Skeletal muscle tissue (tissue), 4 donors: ENCODE data around the gene TUB. TPM values are rescaled to one million over a fixed set of nuclear protein-coding genes. Genes with fewer than 3 reads are reported as not detected.

Source experiments
- H3K27ac ChIP-seq: one replicate; pipeline ENCODE4 v1.7.0; 2013; ENCODE audit warnings: mild to moderate bottlenecking, low read depth, low read length, inconsistent platforms
- H3K27me3 ChIP-seq, 3 donors: one replicate each; pipeline ENCODE4 v1.7.0; 2013; ENCODE audit warnings: low read length in 3 of 3; ENCODE audit not compliant: control insufficient read depth in 3 of 3, insufficient read depth in 3 of 3
- H3K36me3 ChIP-seq, 3 donors: one replicate each; pipeline ENCODE4 v1.7.0; 2013; ENCODE audit warnings: low read length in 3 of 3; ENCODE audit not compliant: control insufficient read depth in 3 of 3, insufficient read depth in 3 of 3
- H3K4me1 ChIP-seq, 3 donors: one replicate each; pipeline ENCODE4 v1.7.0; 2013; ENCODE audit warnings: low read length in 3 of 3, mild to moderate bottlenecking in 3 of 3; ENCODE audit not compliant: control insufficient read depth in 3 of 3, insufficient read depth in 3 of 3
- H3K4me3 ChIP-seq, 3 donors: one replicate each; pipeline ENCODE4 v1.7.0; 2013; ENCODE audit warnings: low read length in 3 of 3
- H3K9ac ChIP-seq, 3 donors: one replicate each; pipeline ENCODE4 v1.7.0; 2013; ENCODE audit warnings: low read length in 3 of 3, mild to moderate bottlenecking in 3 of 3, moderate library complexity in 2 of 3, low read depth in 1 of 3
- H3K9me3 ChIP-seq, 3 donors: one replicate each; pipeline ENCODE4 v1.7.0; 2013; ENCODE audit warnings: low read length in 3 of 3; ENCODE audit not compliant: control insufficient read depth in 3 of 3
- total RNA-seq: library from RNA; depleted of rRNA; stranded (reverse); fragments of >200 nt; gene quantifications from one replicate; pipeline ENCODE4 v1.2.3, GENCODE V29; 2014
- donor health status: Osteomylitis.

The TUB gene
- total RNA-seq, 1 donor from 2014 or later: 8.9 TPM

DNA sequence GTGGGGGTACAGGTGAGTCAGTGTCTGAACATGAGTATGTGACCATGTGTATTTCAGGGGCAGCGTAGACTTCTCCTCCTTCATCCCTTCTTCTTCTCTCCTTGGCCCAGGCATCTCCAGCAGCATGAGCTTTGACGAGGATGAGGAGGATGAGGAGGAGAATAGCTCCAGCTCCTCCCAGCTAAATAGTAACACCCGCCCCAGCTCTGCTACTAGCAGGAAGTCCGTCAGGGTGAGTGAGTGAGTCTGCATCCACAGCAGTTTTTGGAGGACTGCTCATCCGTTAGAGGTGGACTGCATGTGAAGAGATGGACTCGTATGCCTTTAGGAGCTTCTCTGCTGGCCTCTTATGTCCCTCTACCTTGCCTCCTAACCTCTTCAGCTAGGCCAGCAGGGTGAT lies 15.6 kb downstream of the TUB start:
- peaks cover 8 to 18% (median 17%) of the 10 kb centered on the region in 3 donors for H3K36me3 ChIP-seq
- H3K4me1 ChIP-seq: peaks cover 3 to 9% (median 5%) of the 10 kb centered on the region in 3 donors
- no peak overlapping the region for H3K4me3 ChIP-seq
- no peak overlapping the region for H3K9ac ChIP-seq
- no peaks in the 10 kb centered on the region for H3K27me3 ChIP-seq
- H3K9me3 ChIP-seq: no peaks in the 10 kb centered on the region
- no peak overlapping the region for H3K27ac ChIP-seq

DNA sequence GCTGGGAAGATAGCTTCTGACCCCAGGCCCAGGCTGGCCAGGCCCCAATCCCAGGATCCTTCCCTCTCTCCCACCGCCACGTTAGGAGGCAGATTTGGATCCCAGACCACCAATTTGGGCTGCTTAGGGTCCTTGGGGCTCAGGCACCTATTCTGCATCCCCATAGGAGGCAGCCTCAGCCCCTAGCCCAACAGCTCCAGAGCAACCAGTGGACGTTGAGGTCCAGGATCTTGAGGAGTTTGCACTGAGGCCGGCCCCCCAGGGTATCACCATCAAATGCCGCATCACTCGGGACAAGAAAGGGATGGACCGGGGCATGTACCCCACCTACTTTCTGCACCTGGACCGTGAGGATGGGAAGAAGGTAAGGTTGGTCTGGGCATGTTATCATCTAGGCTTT lies 16.1 kb downstream of the TUB start:
- Histone ChIP-seq H3K27ac (no peak overlapping the region), H3K27me3 (no peaks in the 10 kb centered on the region), H3K9me3 (no peaks in the 10 kb centered on the region), H3K4me1 (peaks cover 3 to 9% (median 5%) of the 10 kb centered on the region in 3 donors), H3K36me3 (peaks cover 8 to 21% (median 21%) of the 10 kb centered on the region in 3 donors), H3K4me3 (no peak overlapping the region), H3K9ac (no peak overlapping the region)

DNA sequence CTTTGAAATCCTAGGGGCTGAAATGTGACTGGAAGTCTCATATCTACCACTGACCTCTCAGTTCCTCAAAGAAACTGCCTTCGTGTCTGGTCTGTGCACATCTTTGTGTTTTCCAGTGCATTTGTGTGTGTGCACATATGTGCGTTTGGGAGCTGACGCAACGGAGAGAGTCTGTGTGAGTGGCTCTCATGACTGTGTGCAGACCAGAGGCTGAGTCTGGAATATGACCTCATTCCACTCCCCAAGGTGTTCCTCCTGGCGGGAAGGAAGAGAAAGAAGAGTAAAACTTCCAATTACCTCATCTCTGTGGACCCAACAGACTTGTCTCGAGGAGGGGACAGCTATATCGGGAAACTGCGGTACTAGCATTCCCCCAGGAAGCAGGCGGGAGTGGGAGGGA lies 16.5 kb downstream of the TUB start:
- Histone ChIP-seq H3K27ac (no peak overlapping the region), H3K9me3 (no peaks in the 10 kb centered on the region), H3K4me3 (no peak overlapping the region), H3K27me3 (no peaks in the 10 kb centered on the region), H3K9ac (no peak overlapping the region), H3K36me3 (peaks cover 10 to 25% (median 25%) of the 10 kb centered on the region in 3 donors), H3K4me1 (peaks cover 1 to 7% (median 5%) of the 10 kb centered on the region in 3 donors)

DNA sequence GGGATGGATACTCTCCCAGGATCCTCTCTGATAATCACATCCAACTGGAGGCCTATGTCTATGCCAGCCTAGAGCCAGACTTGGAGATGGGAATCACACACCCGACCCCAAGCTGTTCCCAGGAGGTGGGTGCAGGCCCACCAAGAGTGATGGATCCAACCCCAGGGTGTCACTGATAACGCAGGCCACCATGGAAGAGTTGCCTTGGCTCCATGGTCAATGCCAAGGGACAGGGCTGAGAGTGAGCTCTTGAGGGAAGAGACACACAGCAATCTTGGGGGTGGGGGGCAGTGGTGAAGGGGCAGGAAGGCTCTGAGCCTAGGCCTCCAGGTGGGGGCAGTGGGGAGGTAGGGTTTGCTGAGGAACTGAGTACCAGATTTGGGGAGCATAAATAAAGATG lies 16.9 kb downstream of the TUB start:
- H3K27me3 ChIP-seq: no peaks in the 10 kb centered on the region
- H3K4me1 ChIP-seq: peaks cover 0 to 2% (median under 1%) of the 10 kb centered on the region in 3 donors
- H3K36me3 ChIP-seq: peaks cover 10 to 26% (median 26%) of the 10 kb centered on the region in 3 donors
- no peak overlapping the region for H3K4me3 ChIP-seq
- no peak overlapping the region for H3K9ac ChIP-seq
- no peaks in the 10 kb centered on the region for H3K9me3 ChIP-seq
- H3K27ac ChIP-seq: no peak overlapping the region

DNA sequence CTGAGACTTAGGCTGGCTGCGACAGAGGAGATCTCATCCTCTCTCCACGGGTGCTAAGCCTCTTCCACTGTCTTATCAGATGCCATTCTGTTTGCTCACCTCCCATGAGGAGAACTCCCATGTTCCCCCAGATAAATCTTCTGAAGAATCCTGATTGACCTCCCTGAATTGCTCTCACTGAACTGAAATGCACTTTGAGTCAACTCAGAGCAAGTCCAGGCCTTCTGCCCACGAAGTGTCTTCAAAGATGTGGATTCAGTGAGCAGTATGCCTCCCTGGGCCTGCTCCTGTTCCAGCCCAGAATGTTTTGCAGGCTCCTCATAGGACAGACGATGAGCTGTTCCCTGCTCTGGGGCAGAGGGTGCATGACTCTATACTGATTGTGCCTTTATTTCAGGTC lies 17.4 kb downstream of the TUB start:
- Histone ChIP-seq H3K9ac (no peak overlapping the region), H3K4me1 (no peaks in the 10 kb centered on the region), H3K9me3 (no peaks in the 10 kb centered on the region), H3K36me3 (peaks cover 10 to 26% (median 26%) of the 10 kb centered on the region in 3 donors), H3K27ac (no peak overlapping the region), H3K4me3 (no peak overlapping the region), H3K27me3 (no peaks in the 10 kb centered on the region)

DNA sequence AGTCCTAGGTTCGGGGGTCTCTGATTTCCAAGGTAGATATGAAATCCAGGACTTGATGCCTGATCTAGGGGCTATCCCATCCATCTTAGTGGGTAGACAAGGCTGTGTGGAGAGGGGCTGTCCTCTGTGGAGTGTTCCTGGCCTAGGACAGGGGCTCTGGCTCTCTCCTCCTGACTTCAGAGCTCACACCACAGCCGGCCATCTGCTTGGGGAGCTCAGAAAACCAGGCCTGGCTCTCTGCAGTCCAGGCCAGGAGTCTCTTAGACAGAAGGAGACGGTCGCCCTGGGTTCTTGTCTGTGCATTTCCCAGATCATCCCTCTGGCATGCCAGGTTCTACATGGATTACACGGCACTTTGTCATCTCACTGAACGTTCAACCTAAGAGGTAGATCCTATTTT lies 17.9 kb downstream of the TUB start:
- H3K4me3 ChIP-seq: no peak overlapping the region
- H3K9ac ChIP-seq: no peak overlapping the region
- H3K27ac ChIP-seq: no peak overlapping the region
- H3K9me3 ChIP-seq: no peaks in the 10 kb centered on the region
- peaks cover 10 to 26% (median 26%) of the 10 kb centered on the region in 3 donors for H3K36me3 ChIP-seq
- H3K4me1 ChIP-seq: no peaks in the 10 kb centered on the region
- H3K27me3 ChIP-seq: no peaks in the 10 kb centered on the region

DNA sequence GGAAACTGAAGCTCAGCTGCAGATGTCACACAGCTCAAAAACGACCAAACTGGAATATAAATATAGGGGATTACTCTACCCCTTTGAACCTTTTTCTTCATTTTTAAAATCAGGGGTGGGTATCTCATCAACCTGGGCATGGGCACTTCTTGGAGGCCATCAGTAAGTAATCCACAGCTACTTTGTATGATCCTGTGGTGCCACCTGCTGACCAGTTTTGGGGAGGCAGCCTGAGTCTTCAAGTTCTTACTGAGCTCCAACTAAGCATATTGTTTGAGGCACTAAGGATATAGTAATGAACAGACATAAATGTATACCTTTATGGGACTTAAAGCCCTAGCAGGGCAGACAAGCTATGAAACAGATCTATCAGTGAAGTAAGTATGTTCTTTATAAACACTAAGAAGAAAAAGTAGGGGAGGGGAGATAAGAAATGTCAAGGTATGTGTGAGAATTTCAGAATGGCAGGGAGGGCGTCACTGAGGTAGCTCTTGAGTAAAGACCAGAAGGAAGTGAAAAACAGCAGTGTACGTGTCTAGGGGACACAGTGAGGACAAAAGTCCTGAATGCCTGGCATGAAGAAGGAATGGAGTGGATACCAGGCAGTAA lies 18.4 kb downstream of the TUB start:
- no peaks in the 10 kb centered on the region for H3K9me3 ChIP-seq
- peaks cover 10 to 29% (median 22%) of the 10 kb centered on the region in 3 donors for H3K36me3 ChIP-seq
- no peaks in the 10 kb centered on the region for H3K27me3 ChIP-seq
- no peaks in the 10 kb centered on the region for H3K4me1 ChIP-seq
- no peak overlapping the region for H3K9ac ChIP-seq
- H3K27ac ChIP-seq: no peak overlapping the region
- no peak overlapping the region for H3K4me3 ChIP-seq

DNA sequence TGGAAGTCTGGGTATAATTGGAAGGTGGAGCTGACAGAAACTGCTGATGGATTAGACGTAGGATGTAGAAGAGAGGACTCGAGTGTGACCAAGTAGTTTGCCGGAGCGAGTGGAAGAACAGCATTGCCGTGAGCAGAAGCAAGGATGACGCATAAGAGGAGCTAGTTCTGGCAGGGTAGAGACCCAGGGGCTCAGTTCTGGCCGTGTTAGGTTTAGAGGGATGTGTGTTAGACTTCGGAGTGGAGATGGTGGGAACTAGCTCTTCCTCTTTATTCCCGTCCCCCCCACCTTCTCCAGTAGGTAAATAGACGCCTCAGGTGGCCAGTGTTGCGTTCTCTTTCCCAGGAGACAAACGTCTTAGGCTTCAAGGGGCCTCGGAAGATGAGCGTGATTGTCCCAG lies 19.1 kb downstream of the TUB start:
- no peak overlapping the region for H3K9ac ChIP-seq
- H3K9me3 ChIP-seq: no peaks in the 10 kb centered on the region
- no peak overlapping the region for H3K4me3 ChIP-seq
- peaks cover 10 to 29% (median 16%) of the 10 kb centered on the region in 3 donors for H3K36me3 ChIP-seq
- H3K27ac ChIP-seq: no peak overlapping the region
- H3K27me3 ChIP-seq: no peaks in the 10 kb centered on the region
- H3K4me1 ChIP-seq: no peaks in the 10 kb centered on the region

DNA sequence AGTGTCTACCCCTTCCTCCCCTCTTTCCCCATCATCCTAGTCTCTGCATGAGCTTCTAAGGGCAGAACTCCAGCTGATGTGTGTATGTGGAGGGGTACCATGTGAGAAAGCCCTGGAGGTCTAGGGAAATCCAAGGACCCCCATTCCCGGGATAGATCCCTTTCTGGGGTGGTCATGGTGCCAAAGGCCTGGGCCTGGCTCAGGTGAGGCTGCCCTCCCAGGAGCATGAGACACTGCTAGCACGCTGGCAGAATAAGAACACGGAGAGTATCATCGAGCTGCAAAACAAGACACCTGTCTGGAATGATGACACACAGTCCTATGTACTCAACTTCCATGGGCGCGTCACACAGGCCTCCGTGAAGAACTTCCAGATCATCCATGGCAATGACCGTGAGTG lies 19.6 kb downstream of the TUB start:
- H3K9ac ChIP-seq: no peak overlapping the region
- peaks cover 10 to 29% (median 18%) of the 10 kb centered on the region in 3 donors for H3K36me3 ChIP-seq

DNA sequence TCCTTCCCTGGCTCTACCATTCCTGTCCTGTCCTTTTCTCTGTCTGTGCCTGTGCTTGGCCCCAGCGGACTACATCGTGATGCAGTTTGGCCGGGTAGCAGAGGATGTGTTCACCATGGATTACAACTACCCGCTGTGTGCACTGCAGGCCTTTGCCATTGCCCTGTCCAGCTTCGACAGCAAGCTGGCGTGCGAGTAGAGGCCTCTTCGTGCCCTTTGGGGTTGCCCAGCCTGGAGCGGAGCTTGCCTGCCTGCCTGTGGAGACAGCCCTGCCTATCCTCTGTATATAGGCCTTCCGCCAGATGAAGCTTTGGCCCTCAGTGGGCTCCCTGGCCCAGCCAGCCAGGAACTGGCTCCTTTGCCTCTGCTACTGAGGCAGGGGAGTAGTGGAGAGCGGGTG lies 20.4 kb downstream of the TUB start:
- H3K9ac ChIP-seq: no peak overlapping the region
- no peaks in the 10 kb centered on the region for H3K27me3 ChIP-seq
- H3K4me1 ChIP-seq: peaks cover 0 to under 1% (median 0%) of the 10 kb centered on the region in 3 donors
- H3K9me3 ChIP-seq: no peaks in the 10 kb centered on the region
- H3K4me3 ChIP-seq: no peak overlapping the region
- peaks cover 10 to 29% (median 20%) of the 10 kb centered on the region in 3 donors for H3K36me3 ChIP-seq
- no peak overlapping the region for H3K27ac ChIP-seq

More for the DNA sequence above, 19.6 kb downstream of the TUB start:
- H3K4me3 ChIP-seq: no peak overlapping the region
- no peaks in the 10 kb centered on the region for H3K4me1 ChIP-seq
- H3K27ac ChIP-seq: no peak overlapping the region
- no peaks in the 10 kb centered on the region for H3K27me3 ChIP-seq
- H3K9me3 ChIP-seq: no peaks in the 10 kb centered on the region
